Measurements from ENCODE around the gene CTTN. TPM values are rescaled to one million over a fixed set of nuclear protein-coding genes. Genes with fewer than 3 reads are reported as not detected.
"Not testable (repeated sequence)": the region's sequence is repeated elsewhere in the genome, so short reads cannot be mapped to it uniquely, and the experiment has no call there.

CTTN gene
- total and polyA plus RNA-seq, 8 donors = 69.8 to 390 (median 289) TPM

- no peaks in the 10 kb centered on the region for H3K36me3 ChIP-seq
- no peaks in the 10 kb centered on the region for H3K4me1 ChIP-seq
- no peaks in the 10 kb centered on the region for H3K27me3 ChIP-seq
- H3K9me3 ChIP-seq = peaks cover 3 to 30% (median 22%) of the 10 kb centered on the region in 4 donors
- TF ChIP-seq POLR2A (IDR thresholded peaks at IDR 0.05) (no peak), CTCF (IDR thresholded peaks at IDR 0.05) (no peak)
- intact Hi-C loops (cut with DNase I; ENCODE audit: low total_unique reads) = no loop called here
- no peak overlapping the region for H3K4me3 ChIP-seq
- no peak for DNase-seq
- H3K27ac ChIP-seq = no peak overlapping the region
- 88 to 93% (median 91%) methylated on average over 11 of the region's 11 CpGs for whole genome bisulfite sequencing, 5 donors
Observed at GRCh38 chr11:70445091-70445490, 46.8 kb downstream of the CTTN start.

- intact Hi-C loops (cut with DNase I; ENCODE audit: low total_unique reads) = no loop called here
- DNase-seq = no peak
- Histone ChIP-seq H3K4me1 (no peaks in the 10 kb centered on the region), H3K4me3 (no peak overlapping the region), H3K9me3 (peaks cover 3 to 35% (median 27%) of the 10 kb centered on the region in 4 donors), H3K36me3 (no peaks in the 10 kb centered on the region), H3K27me3 (no peaks in the 10 kb centered on the region), H3K27ac (no peak overlapping the region)
- TF ChIP-seq POLR2AphosphoS5 (IDR thresholded peaks at IDR 0.05) (no peak), CTCF (IDR thresholded peaks at IDR 0.05) (no peak), POLR2A (IDR thresholded peaks at IDR 0.05) (no peak), EP300 (IDR thresholded peaks at IDR 0.05) (no peak)
- WGBS, 5 donors = 73 to 82% (median 80%) methylated on average over 7 of the region's 7 CpGs
Observed at GRCh38 chr11:70445605-70446004, 47.3 kb downstream of the CTTN start.

DNA sequence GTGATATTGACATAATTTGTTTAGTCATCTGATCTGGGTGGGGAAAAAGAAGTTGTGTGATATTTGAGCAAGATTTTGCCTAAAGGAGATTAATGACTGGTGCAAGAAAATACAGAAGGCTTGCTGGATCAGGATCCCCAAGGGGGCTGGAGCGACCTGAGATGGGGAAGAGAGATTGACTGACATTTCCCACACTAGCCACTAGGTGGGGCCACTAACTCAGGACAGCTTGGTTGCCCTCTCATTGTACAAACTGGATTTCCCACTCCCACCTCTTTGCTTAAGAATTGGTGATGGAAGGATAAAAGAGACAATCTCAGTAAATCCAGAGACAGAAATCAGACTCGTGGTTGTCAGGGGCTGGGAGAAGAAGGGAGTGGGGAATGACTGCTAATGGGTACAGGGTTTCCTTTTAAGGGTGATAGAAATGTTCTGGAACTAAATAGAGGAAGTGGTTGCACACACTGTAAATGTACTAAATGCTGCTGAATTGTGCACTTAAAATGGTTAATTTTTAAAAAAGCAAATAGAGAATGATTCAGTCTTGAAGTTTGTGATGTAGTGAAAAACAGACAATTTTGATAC lies 50.7 kb downstream of the CTTN start:
- no peak for DNase-seq
- Histone ChIP-seq H3K4me1 (no peaks in the 10 kb centered on the region), H3K4me3 (no peak overlapping the region), H3K36me3 (no peaks in the 10 kb centered on the region), H3K9me3 (peaks cover 3 to 40% (median 32%) of the 10 kb centered on the region in 4 donors), H3K27ac (no peak overlapping the region), H3K27me3 (no peaks in the 10 kb centered on the region)
- 40 to 71% (median 50%) methylated on average over 2 of the region's 2 CpGs for WGBS, 5 donors
- intact Hi-C loops (cut with DNase I; ENCODE audit: low total_unique reads) = no loop called here
- TF ChIP-seq POLR2AphosphoS5 (IDR thresholded peaks at IDR 0.05) = no peak
- no peak for TF ChIP-seq CTCF (IDR thresholded peaks at IDR 0.05)
- no peak for TF ChIP-seq POLR2A (IDR thresholded peaks at IDR 0.05)
- no peak for TF ChIP-seq EP300 (IDR thresholded peaks at IDR 0.05)

DNA sequence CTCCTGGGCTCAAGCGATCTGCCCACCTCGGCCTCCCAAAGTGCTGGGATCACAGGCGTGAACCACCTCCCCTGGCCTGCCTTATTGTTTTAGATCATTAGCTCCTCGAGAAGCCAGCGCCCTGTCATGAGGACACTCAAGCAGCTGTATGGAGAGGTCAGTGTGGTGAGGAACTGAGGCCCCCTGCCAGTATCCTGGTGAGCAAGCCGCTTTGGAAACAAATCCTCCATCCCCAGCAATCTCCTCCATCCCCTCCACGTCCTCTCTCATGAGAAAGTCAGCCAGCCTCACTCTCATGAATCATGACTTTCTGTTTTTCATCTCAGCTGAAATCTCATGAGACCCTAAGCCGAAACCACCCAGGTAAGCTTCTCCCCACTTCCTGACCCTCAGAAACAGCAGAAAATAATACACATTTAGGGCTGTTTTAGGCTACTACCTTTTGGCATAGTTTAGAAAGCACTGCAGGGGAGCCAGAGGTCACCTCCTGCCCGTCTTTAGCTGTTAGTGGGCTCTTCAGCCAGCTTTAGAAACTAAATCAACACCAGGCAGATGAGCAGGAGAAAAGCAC lies 56.0 kb downstream of the CTTN start:
- H3K36me3 ChIP-seq = no peaks in the 10 kb centered on the region
- H3K27ac ChIP-seq = no peak overlapping the region
- no peaks in the 10 kb centered on the region for H3K4me1 ChIP-seq
- DNase-seq = no peak
- H3K4me3 ChIP-seq = no peak overlapping the region
- peaks cover 0 to 15% (median 3%) of the 10 kb centered on the region in 3 donors for H3K27me3 ChIP-seq
- peaks cover 0 to 19% (median 18%) of the 10 kb centered on the region in 4 donors for H3K9me3 ChIP-seq
- no peak for TF ChIP-seq POLR2A (IDR thresholded peaks at IDR 0.05)
- no peak for TF ChIP-seq POLR2AphosphoS5 (IDR thresholded peaks at IDR 0.05)
- no peak for TF ChIP-seq EP300 (IDR thresholded peaks at IDR 0.05)
- no peak for TF ChIP-seq CTCF (IDR thresholded peaks at IDR 0.05)
- WGBS, 5 donors = 76 to 84% (median 81%) methylated on average over 9 of the region's 9 CpGs
- intact Hi-C loops (cut with DNase I; ENCODE audit: low total_unique reads) = no loop called here

GRCh38 chr11:70454811-70455210 lies 56.5 kb downstream of the CTTN start:
- H3K4me1 ChIP-seq; intact Hi-C loops (cut with DNase I; ENCODE audit: low total_unique reads): not testable (repeated sequence)
- 82 to 91% (median 87%) methylated on average over 9 of the region's 9 CpGs for WGBS, 5 donors

More at GRCh38 chr11:70454811-70455210, 56.5 kb downstream of the CTTN start:
- not testable (repeated sequence) for DNase-seq, H3K4me3 ChIP-seq, H3K36me3 ChIP-seq, H3K27ac ChIP-seq
- Histone ChIP-seq H3K9me3 (peaks cover 0 to 13% (median 13%) of the 10 kb centered on the region in 4 donors), H3K27me3 (peaks cover 0 to 18% (median 3%) of the 10 kb centered on the region in 3 donors)
